ENCODE results near the gene PLCH2. TPM values are rescaled to one million over a fixed set of nuclear protein-coding genes. Genes with fewer than 3 reads are reported as not detected.

PLCH2 gene
- total RNA-seq, 4 donors from 2014 or later, result not detected

GRCh38 chr1:2539312-2539907 lies 63.3 kb downstream of the PLCH2 start:
- ATAC-seq, result no peak
- peaks cover 15 to 29% (median 23%) of the 10 kb centered on the region in 3 donors for H3K27me3 ChIP-seq
- in situ Hi-C loops (cut with MboI; ENCODE audit: low sequenced_read_pairs in 4 of 4), result loop anchor here in 1 of 4 donors (25.0 kb wide), 1 partner anchor 327 kb away; no protein-coding TSS in a partner anchor
- no peaks in the 10 kb centered on the region for H3K36me3 ChIP-seq
- intact Hi-C loops (cut with DNase I; ENCODE audit: low total_unique reads), result no loop called here
- no peak overlapping the region for H3K4me3 ChIP-seq
- DNase-seq, result no peak
- H3K27ac ChIP-seq, result no peak overlapping the region
- no peak for TF ChIP-seq POLR2A (IDR thresholded peaks at IDR 0.05)
- peak in 1 of 5 experiments; percentile 14 for TF ChIP-seq CTCF (IDR thresholded peaks at IDR 0.05 in 4 of 5, conservative IDR thresholded peaks at IDR 0.05 in 1 of 5)
- peaks cover 0 to 3% of the 10 kb centered on the region in 2 donors for H3K4me1 ChIP-seq
- H3K9me3 ChIP-seq, result no peaks in the 10 kb centered on the region

- Histone ChIP-seq H3K4me3 (no peak overlapping the region), H3K27ac (no peak overlapping the region), H3K36me3 (no peaks in the 10 kb centered on the region), H3K9me3 (no peaks in the 10 kb centered on the region), H3K4me1 (peaks cover 3 to 7% of the 10 kb centered on the region in 2 donors), H3K27me3 (peaks cover 12 to 29% (median 28%) of the 10 kb centered on the region in 3 donors)
- ATAC-seq (no peak), DNase-seq (no peak)
- TF ChIP-seq POLR2A (IDR thresholded peaks at IDR 0.05), result no peak
- TF ChIP-seq CTCF (IDR thresholded peaks at IDR 0.05 in 4 of 5, conservative IDR thresholded peaks at IDR 0.05 in 1 of 5), result no peak
- intact Hi-C loops (cut with DNase I; ENCODE audit: low total_unique reads), result loop anchor here (10.0 kb wide), 1 partner anchor 76 kb away; no protein-coding TSS in a partner anchor
- in situ Hi-C loops (cut with MboI; ENCODE audit: low sequenced_read_pairs in 4 of 4), result loop anchor here (10.0 to 25.0 kb wide), 2 partner anchors 126 to 329 kb away; partner anchors contain the start of gene PEX10 (in 4 of the 4)
Observed at GRCh38 chr1:2540816-2541492, 64.9 kb downstream of the PLCH2 start.

GRCh38 chr1:2541619-2542245 lies 65.6 kb downstream of the PLCH2 start:
- ATAC-seq (no peak), DNase-seq (no peak)
- intact Hi-C loops (cut with DNase I; ENCODE audit: low total_unique reads), result loop anchor here (10.0 kb wide), 1 partner anchor 77 kb away; no protein-coding TSS in a partner anchor
- in situ Hi-C loops (cut with MboI; ENCODE audit: low sequenced_read_pairs in 4 of 4), result loop anchor here (10.0 to 25.0 kb wide), 2 partner anchors 127 to 329 kb away; partner anchors contain the start of gene PEX10 (in 4 of the 4)
- H3K4me3 ChIP-seq, result no peak overlapping the region
- no peaks in the 10 kb centered on the region for H3K9me3 ChIP-seq
- peaks cover 3 to 13% of the 10 kb centered on the region in 2 donors for H3K4me1 ChIP-seq
- H3K36me3 ChIP-seq, result no peaks in the 10 kb centered on the region
- H3K27ac ChIP-seq, result no peak overlapping the region
- peaks cover 15 to 35% (median 34%) of the 10 kb centered on the region in 3 donors for H3K27me3 ChIP-seq
- TF ChIP-seq POLR2A (IDR thresholded peaks at IDR 0.05), result no peak
- no peak for TF ChIP-seq CTCF (IDR thresholded peaks at IDR 0.05 in 4 of 5, conservative IDR thresholded peaks at IDR 0.05 in 1 of 5)

GRCh38 chr1:2542246-2542915 lies 66.3 kb downstream of the PLCH2 start:
- no peaks in the 10 kb centered on the region for H3K36me3 ChIP-seq
- H3K27me3 ChIP-seq, result peaks cover 22 to 41% (median 41%) of the 10 kb centered on the region in 3 donors
- in situ Hi-C loops (cut with MboI; ENCODE audit: low sequenced_read_pairs in 4 of 4), result loop anchor here (10.0 to 25.0 kb wide), 2 partner anchors 128 to 330 kb away; partner anchors contain the start of gene PEX10 (in 4 of the 4)
- intact Hi-C loops (cut with DNase I; ENCODE audit: low total_unique reads), result loop anchor here (10.0 kb wide), 1 partner anchor 78 kb away; no protein-coding TSS in a partner anchor
- H3K4me3 ChIP-seq, result no peak overlapping the region
- no peak overlapping the region for H3K27ac ChIP-seq
- no peaks in the 10 kb centered on the region for H3K9me3 ChIP-seq
- DNase-seq (no peak), ATAC-seq (no peak)
- TF ChIP-seq CTCF (IDR thresholded peaks at IDR 0.05 in 4 of 5, conservative IDR thresholded peaks at IDR 0.05 in 1 of 5), result no peak
- no peak for TF ChIP-seq POLR2A (IDR thresholded peaks at IDR 0.05)
- H3K4me1 ChIP-seq, result peaks cover 3 to 20% of the 10 kb centered on the region in 2 donors
